ENCODE measurements around the gene TBPL1.
"Not testable (repeated sequence)": the region's sequence is repeated elsewhere in the genome, so short reads cannot be mapped to it uniquely, and the experiment has no call there.

TBPL1 gene

GRCh38 chr6:133954657-133955576 is 1.9 kb downstream of the TBPL1 start:
- no peak for FAIRE-seq

GRCh38 chr6:133955582-133956415 is 2.8 kb downstream of the TBPL1 start:
- FAIRE-seq: no peak

GRCh38 chr6:133956416-133957049 is 3.5 kb downstream of the TBPL1 start:
- no peak for FAIRE-seq

GRCh38 chr6:133957227-133957626 is 4.2 kb downstream of the TBPL1 start:
- no peak for FAIRE-seq

- no peak for FAIRE-seq
These were observed 4.8 kb downstream of the TBPL1 start for GRCh38 chr6:133957780-133958242.

DNA sequence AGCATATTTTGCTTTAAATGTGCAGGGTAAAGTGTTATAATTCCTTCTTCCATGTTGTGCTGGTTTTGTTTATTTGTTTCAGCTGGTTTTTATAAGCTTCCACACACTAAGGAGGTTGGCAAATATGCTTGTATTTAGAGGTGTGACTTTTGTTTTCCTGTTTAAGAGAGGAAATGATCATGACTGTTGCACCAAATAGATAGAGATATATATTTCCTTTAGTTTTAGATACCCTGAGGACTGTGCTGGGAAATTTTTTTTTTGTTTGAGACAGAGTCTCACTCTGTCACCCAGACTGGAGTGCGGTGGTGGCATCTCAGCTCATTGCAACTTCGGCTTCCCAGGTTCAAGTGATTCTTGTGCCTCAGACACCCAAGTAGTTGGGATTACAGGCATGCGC is 5.8 kb downstream of the TBPL1 start:
- FAIRE-seq: no peak

- FAIRE-seq: no peak
These were observed 6.8 kb downstream of the TBPL1 start for GRCh38 chr6:133959667-133960368.

DNA sequence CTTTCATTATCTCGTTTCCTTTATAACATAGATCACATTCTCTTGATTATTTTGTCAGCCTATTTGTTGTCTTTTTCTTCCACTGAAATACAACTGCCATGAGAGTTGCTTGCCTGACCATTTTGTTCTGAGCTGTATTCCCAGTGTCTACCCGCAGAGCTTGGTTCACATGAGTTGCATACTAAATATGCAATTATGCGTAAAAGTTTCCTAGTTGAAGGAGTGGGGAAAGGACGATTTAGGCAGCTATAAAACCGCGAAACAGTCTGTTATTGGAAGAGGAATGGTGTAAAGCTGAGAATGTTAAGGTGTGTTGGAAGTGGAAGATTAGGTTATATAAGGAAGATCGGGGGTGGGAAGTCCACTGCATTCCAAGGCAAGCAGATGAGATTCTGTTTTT is 8.8 kb downstream of the TBPL1 start:
- no peak for FAIRE-seq

GRCh38 chr6:133964052-133964451 is 11.0 kb downstream of the TBPL1 start:
- no peak for FAIRE-seq

GRCh38 chr6:133964702-133965101 is 11.7 kb downstream of the TBPL1 start:
- FAIRE-seq: no peak

- FAIRE-seq: no peak
These were observed 12.9 kb downstream of the TBPL1 start for GRCh38 chr6:133965817-133966360.

DNA sequence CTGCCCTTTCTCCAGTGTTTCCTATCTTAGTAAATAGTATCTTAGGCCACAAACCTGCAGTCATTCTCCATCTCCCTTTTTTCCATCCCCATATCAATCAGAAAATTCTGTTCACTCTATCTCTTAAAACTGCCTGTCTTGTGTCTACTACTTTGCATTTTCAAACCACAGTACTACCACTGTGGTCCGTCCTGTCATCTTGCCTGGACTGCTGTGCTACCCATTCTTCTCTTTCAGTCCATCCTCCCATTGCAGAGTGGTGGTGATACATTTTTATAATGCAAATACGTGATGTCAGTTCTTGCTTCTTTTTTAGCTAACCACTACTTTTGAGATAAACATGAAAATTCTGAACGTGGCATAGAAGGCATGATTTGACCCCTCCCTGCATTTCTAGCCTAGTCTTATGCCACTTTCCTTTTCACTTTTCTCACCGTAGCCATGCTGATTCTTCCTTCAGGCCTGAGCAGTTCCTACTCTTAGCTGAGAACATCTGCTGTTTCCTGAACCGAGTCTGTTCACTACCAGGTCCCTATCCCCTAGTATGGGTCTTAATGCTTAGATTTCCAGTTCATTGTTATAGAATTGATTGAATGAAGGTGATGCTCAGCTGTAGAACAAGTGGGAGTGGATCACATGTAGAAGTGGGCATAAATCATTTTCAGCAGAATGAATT is 13.8 kb downstream of the TBPL1 start:
- FAIRE-seq: no peak

GRCh38 chr6:133967347-133967746 is 14.3 kb downstream of the TBPL1 start:
- no peak for FAIRE-seq

GRCh38 chr6:133967835-133968234 is 14.8 kb downstream of the TBPL1 start:
- not testable (repeated sequence) for FAIRE-seq

GRCh38 chr6:133969285-133969920 is 16.4 kb downstream of the TBPL1 start:
- FAIRE-seq: peak; percentile 40

- no peak for FAIRE-seq
These were observed 16.9 kb downstream of the TBPL1 start for GRCh38 chr6:133969921-133970295.

DNA sequence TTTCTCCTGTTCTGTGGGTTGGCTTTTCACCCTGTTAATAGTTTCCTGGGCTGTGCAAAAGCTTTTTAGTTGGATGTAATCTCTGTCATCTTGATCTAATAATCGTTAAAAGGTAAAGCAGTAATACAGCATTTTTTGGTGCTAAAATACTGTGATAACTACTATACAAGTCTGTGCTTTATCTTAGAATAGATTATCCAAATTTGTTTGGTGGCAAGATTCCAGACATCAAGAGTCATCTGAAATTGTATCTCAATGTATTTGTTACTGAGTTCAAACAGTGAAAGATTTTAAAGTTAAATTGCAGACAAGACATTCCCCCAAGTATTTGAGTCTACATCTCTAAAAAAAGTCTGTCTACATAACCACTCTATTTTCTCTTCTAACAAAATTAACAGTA is 18.8 kb downstream of the TBPL1 start:
- no peak for FAIRE-seq

- FAIRE-seq: no peak
These were observed 19.4 kb downstream of the TBPL1 start for GRCh38 chr6:133972388-133972787.

GRCh38 chr6:133973109-133973971 is 20.3 kb downstream of the TBPL1 start:
- FAIRE-seq: peak; percentile 99

Data from A204.1 (cell line).